Activated CD8-positive, alpha-beta memory T cell treated with anti-CD3 and anti-CD28 coated beads, Interleukin-2, amount 50 U/mL, for 48 hours (primary cell): ENCODE data around the gene OAT.

ENCODE experiments used
- DNase-seq: peaks from one replicate; pipeline ENCODE4 v3.0.0-alpha.2; 2020

The OAT gene

GRCh38 chr10:124394583-124394982 lies 24.1 kb downstream of the OAT start:
- no peak for DNase-seq

GRCh38 chr10:124392626-124393342 lies 25.9 kb downstream of the OAT start:
- no peak for DNase-seq

DNA sequence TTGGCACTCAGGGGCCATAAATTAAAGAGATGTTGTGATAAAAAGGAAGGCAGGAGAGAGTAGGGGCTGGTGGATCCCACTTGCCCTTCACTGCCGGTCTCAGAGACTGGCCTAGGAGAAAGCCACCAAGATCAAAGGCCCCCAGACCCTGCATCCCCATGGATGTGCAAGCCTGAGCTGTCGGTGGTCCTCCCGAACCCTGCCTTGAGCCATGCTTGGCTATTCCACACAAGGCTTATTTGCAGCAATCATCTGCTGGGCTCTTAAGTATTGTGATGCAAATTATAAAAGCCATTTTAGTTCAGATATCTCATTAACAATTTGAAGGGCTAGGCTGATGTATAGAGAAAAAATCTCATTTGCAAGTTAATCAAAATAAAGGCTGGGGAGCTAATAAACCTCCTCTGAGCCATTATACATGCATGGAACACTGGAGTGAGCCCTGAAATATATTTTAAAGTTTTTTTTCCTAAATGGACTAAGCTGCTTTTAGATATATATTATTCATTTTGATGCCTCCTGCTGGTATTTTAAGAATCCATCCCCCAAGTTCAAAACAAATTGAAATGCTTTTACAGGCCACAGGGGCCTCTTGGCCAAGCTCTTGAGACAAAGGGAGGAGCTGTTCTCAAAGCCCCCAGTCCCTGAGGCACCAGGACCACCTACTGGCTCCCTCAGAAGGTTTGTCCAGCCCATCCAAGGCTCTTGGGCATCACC lies 28.1 kb downstream of the OAT start:
- DNase-seq: no peak

- no peak for DNase-seq
Observed at GRCh38 chr10:124389613-124390361, 28.9 kb downstream of the OAT start.

- DNase-seq: peak; percentile 99
Observed at GRCh38 chr10:124388823-124389612, 29.7 kb downstream of the OAT start.

- DNase-seq: no peak
Observed at GRCh38 chr10:124388476-124388822, 30.3 kb downstream of the OAT start.

GRCh38 chr10:124387078-124387874 lies 31.4 kb downstream of the OAT start:
- DNase-seq: no peak

- DNase-seq: no peak
Observed at GRCh38 chr10:124386186-124387077, 32.3 kb downstream of the OAT start.

DNA sequence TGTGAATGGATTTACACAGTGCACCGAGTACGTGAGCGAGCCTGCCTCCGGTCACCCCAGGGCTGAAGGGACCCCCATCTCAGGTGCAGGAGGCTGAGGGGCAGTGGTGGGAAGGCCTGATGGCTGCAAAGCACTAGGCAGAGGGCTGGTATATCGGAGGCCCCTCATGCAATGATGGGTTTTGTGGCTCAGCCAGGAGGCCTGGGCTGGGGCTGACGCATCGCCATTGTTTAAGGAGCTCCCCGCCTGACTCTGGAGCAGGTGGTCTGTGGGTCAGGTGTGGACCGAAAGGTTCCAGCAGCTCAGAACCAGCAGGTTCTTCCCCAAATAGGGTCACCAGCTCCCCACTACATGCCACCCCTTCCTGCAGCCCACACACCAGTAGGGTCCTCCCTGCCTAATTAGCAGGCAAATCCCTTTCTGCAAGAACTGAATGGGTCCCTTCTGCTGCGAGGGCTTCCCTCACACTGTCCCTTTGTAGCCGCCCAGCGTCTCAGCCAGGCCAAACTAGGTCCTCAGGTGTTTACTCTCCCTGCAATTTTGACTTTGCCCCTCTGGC lies 33.0 kb downstream of the OAT start:
- DNase-seq: no peak

DNA sequence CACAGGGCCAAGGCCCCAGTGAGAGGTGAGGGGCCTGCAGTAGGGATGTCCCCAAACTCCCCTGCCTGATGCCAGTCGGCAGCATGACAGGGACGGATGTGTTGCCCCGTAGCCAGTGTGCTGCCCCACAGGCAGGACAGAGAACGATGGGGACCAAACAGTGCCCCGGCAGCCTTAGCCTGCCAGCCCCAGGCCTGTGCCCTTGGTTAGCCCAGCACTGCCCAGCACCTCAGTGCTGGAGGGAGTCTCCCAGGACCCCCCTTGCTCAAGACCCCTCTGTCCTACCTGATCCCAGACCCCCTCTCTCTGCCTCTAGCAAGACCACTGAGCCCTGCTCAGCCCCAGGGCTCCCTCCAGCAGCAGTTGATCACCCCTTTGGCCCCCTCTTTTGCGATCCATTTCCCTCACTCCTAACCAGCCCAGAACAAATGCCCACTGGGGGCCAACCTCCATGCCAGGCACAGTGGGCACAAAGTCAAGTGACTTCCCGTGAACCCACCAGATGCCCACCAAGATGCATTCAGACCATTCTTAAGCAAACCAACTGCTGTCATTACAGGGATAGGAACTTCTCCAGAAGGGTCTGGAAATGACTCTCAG lies 34.0 kb downstream of the OAT start:
- DNase-seq: no peak

- DNase-seq: no peak
Observed at GRCh38 chr10:124384172-124384571, 34.6 kb downstream of the OAT start.

GRCh38 chr10:124383496-124383895 lies 35.2 kb downstream of the OAT start:
- DNase-seq: no peak

- no peak for DNase-seq
Observed at GRCh38 chr10:124381011-124381611, 37.6 kb downstream of the OAT start.

GRCh38 chr10:124380256-124380995 lies 38.3 kb downstream of the OAT start:
- DNase-seq: no peak

DNA sequence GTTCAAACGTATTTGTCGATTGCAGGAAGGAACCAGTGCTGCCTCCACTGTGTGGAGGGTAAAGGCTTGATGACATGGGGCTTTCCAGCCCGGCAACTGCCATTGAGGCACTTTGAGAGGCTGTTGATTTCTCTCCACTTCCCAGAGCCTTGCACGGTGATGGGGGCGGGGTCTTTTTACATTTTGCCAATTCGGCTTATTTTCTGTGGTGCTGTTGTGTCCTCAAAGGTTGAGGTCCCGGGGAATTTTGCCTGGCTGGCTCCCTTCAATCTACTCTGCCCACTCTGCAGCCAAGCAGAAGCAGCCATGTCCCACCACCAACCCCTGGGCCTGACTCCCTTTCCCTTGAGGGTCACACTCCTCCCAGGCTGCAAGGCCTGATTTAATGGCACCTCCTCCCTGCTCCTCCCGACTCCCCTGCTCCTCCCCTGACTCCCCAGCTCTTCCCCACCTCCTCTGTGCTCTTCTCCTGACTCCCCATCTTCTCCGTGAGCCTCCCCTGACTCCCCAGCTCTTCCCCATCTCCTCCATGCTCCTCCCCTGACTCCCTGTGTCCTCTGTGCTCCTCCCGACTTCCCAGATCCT lies 39.0 kb downstream of the OAT start:
- no peak for DNase-seq

GRCh38 chr10:124378881-124379471 lies 39.7 kb downstream of the OAT start:
- no peak for DNase-seq

GRCh38 chr10:124378271-124378670 lies 40.5 kb downstream of the OAT start:
- no peak for DNase-seq

DNA sequence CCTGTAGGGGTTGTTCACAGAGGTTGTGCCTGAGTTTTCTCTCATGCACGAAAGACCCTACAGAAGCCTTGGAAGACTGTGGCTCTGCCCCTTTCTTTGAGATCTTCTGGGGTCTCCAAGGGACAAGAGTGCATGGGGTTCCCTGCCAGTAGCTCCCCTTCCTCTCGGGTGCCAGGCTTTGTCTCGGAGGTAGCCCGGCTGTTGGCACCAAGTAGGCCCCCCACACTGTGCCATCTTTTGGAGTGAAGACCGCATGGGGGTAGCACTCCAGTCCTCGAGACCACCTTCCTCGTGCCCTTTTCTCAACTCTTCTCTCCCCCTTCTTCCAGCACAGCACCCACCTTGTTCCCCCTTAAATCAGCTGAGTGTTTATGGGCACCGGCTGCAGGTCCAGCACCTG lies 41.6 kb downstream of the OAT start:
- no peak for DNase-seq
